ENCODE data around the gene GGACT.
"Not testable (repeated sequence)": the region's sequence is repeated elsewhere in the genome, so short reads cannot be mapped to it uniquely, and the experiment has no call there.

GGACT gene

GRCh38 chr13:100597253-100597652, 8.7 kb upstream of the GGACT start:
- no peaks in the 10 kb centered on the region for H3K27me3 ChIP-seq (ENCODE audit: insufficient read depth, low read length)
- no peaks in the 10 kb centered on the region for H3K9me3 ChIP-seq (ENCODE audit: insufficient read depth, low read depth, low read length)
- H3K27ac ChIP-seq (ENCODE audit: low read length), result no peak overlapping the region
- no peak overlapping the region for H3K4me3 ChIP-seq (ENCODE audit: low read length)
- no peak overlapping the region for H3K9ac ChIP-seq (ENCODE audit: low read depth, low read length)
- H3K4me1 ChIP-seq (ENCODE audit: insufficient read depth, low read length), result no peaks in the 10 kb centered on the region
- H3K36me3 ChIP-seq (ENCODE audit: insufficient read depth, low read depth, low read length), result no peaks in the 10 kb centered on the region

- H3K27ac ChIP-seq (ENCODE audit: low read length), result no peak overlapping the region
- H3K4me1 ChIP-seq (ENCODE audit: insufficient read depth, low read length), result no peaks in the 10 kb centered on the region
- no peak overlapping the region for H3K4me3 ChIP-seq (ENCODE audit: low read length)
- no peaks in the 10 kb centered on the region for H3K9me3 ChIP-seq (ENCODE audit: insufficient read depth, low read depth, low read length)
- H3K9ac ChIP-seq (ENCODE audit: low read depth, low read length), result no peak overlapping the region
- H3K27me3 ChIP-seq (ENCODE audit: insufficient read depth, low read length), result no peaks in the 10 kb centered on the region
- H3K36me3 ChIP-seq (ENCODE audit: insufficient read depth, low read depth, low read length), result no peaks in the 10 kb centered on the region
Observed at GRCh38 chr13:100596516-100596915, 7.9 kb upstream of the GGACT start.

DNA sequence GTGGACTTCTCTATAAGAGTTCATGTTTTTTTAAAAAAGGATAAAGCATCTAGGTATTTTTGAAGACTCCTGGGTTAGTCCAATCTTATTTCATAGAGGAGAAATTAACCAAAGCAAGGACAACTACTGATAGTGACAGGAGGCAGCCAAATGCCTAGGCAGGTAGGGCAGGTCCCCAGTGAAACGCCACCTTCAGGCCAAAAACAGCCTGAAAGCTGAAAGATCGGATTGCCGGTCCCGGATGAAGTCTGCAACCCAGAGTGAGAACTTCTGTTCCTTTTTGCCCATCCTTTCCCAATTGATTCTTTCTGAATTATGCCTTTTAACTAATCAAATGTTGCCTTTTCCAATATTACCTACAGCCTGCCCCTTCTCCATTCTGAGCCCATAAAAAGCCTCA, 6.1 kb upstream of the GGACT start:
- Histone ChIP-seq H3K4me3 (ENCODE audit: low read length) (no peak overlapping the region), H3K36me3 (ENCODE audit: insufficient read depth, low read depth, low read length) (no peaks in the 10 kb centered on the region), H3K9ac (ENCODE audit: low read depth, low read length) (no peak overlapping the region), H3K27ac (ENCODE audit: low read length) (no peak overlapping the region), H3K27me3 (ENCODE audit: insufficient read depth, low read length) (no peaks in the 10 kb centered on the region), H3K9me3 (ENCODE audit: insufficient read depth, low read depth, low read length) (no peaks in the 10 kb centered on the region), H3K4me1 (ENCODE audit: insufficient read depth, low read length) (no peaks in the 10 kb centered on the region)

DNA sequence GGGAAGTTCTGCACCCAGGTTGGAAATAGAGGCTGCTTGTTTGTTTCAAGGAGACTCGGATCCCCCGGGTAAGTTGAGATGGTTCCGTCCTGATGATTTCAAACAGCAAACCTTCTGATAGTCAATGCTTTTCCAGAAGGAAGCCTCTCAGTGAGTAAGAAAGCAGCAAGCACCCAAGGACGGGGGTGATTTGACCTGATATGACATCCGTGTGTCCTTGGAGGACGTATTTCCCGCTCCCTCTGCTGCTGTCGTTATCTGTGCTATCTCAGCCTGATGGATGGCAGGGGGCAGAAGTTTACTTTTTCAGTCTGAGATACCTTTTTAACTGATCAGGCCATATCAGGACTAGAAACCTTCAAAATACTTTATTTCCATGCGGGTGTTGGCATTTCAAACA, 5.7 kb upstream of the GGACT start:
- Histone ChIP-seq H3K27me3 (ENCODE audit: insufficient read depth, low read length) (peaks cover 2% of the 10 kb centered on the region), H3K27ac (ENCODE audit: low read length) (no peak overlapping the region), H3K9me3 (ENCODE audit: insufficient read depth, low read depth, low read length) (no peaks in the 10 kb centered on the region), H3K36me3 (ENCODE audit: insufficient read depth, low read depth, low read length) (no peaks in the 10 kb centered on the region), H3K4me3 (ENCODE audit: low read length) (no peak overlapping the region), H3K4me1 (ENCODE audit: insufficient read depth, low read length) (no peaks in the 10 kb centered on the region), H3K9ac (ENCODE audit: low read depth, low read length) (no peak overlapping the region)

DNA sequence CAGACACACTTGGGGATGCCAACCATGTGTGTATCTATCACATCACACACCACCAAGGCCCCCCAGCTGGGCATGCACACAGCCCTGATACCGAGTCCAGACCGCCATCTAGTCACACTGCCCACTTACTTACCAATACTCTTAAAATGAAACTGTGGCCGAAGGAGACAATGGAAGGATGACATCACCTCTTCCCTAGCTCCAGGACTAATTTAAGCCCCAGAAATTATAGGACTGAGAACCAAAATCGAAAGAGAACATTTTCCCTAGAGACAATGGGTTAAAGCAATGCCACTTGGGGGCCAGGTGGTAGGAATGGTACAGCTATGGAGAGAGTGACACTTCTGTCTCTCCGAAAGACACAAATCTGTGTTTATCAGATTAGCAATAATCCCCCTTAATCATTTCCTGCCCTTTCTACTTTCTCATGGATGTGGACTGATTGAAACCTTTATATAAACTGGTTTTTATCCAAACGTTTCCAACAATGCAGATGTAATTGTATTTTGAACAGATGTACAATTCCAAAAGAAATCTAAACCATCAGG, 663 bp upstream of the GGACT start:
- Histone ChIP-seq H3K9ac (ENCODE audit: low read depth, low read length) (no peak overlapping the region), H3K27ac (ENCODE audit: low read length) (no peak overlapping the region), H3K36me3 (ENCODE audit: insufficient read depth, low read depth, low read length) (no peaks in the 10 kb centered on the region), H3K4me3 (ENCODE audit: low read length) (peak overlapping the region; percentile 36; the same call in 1 of the 2 replicates), H3K9me3 (ENCODE audit: insufficient read depth, low read depth, low read length) (no peaks in the 10 kb centered on the region), H3K4me1 (ENCODE audit: insufficient read depth, low read length) (no peaks in the 10 kb centered on the region), H3K27me3 (ENCODE audit: insufficient read depth, low read length) (peaks cover 12% of the 10 kb centered on the region)

DNA sequence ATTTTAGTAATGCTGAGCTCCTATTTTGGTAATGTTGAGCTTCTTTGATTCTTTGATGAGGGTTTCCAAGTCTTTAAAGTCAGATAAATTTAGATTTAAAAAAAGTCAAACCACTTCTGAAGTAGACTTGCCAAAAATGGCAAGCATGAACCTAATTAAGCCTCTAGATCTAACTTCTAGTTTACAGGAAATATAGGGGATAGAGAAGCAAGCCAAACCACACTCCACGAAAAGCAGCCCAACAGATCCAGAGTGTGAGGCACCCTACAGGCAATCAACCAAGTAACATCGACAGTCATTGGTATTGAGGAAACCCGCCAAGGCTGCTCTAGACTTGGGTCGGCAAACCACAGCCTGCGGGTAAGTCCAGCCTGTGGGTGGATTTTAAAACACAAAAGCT, 3.7 kb downstream of the GGACT start:
- no peak overlapping the region for H3K27ac ChIP-seq (ENCODE audit: low read length)
- no peak overlapping the region for H3K4me3 ChIP-seq (ENCODE audit: low read length)
- H3K27me3 ChIP-seq (ENCODE audit: insufficient read depth, low read length), result peaks cover 12% of the 10 kb centered on the region
- no peaks in the 10 kb centered on the region for H3K4me1 ChIP-seq (ENCODE audit: insufficient read depth, low read length)
- no peak overlapping the region for H3K9ac ChIP-seq (ENCODE audit: low read depth, low read length)
- no peaks in the 10 kb centered on the region; the same call in 1 of the 2 replicates for H3K9me3 ChIP-seq (ENCODE audit: insufficient read depth, low read depth, low read length)
- H3K36me3 ChIP-seq (ENCODE audit: insufficient read depth, low read depth, low read length), result no peaks in the 10 kb centered on the region

GRCh38 chr13:100581504-100581903, 7.1 kb downstream of the GGACT start:
- no peaks in the 10 kb centered on the region for H3K27me3 ChIP-seq (ENCODE audit: insufficient read depth, low read length)
- no peaks in the 10 kb centered on the region for H3K36me3 ChIP-seq (ENCODE audit: insufficient read depth, low read depth, low read length)
- H3K9ac ChIP-seq (ENCODE audit: low read depth, low read length), result no peak overlapping the region
- no peak overlapping the region for H3K4me3 ChIP-seq (ENCODE audit: low read length)
- H3K9me3 ChIP-seq (ENCODE audit: insufficient read depth, low read depth, low read length), result no peaks in the 10 kb centered on the region; the same call in 1 of the 2 replicates
- no peaks in the 10 kb centered on the region for H3K4me1 ChIP-seq (ENCODE audit: insufficient read depth, low read length)
- no peak overlapping the region for H3K27ac ChIP-seq (ENCODE audit: low read length)

DNA sequence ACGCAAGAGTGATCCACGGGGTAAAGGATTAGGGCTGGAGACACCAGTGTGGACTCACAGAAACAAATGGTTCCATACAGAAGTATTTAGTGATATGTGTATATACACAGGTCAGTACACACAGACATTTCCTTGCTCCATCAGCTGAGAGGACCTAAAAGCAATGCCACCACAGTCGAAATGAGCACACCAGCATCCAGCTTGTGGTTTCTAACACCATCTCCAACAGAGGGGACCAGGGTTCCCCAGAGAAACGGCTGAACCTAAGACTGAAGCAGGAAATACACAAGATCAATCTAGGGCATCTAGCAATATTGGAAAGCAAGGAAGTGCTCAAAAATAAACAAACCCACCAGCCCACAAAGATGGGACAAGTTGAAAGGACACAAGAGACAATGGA, 7.6 kb downstream of the GGACT start:
- no peak overlapping the region for H3K9ac ChIP-seq (ENCODE audit: low read depth, low read length)
- H3K27ac ChIP-seq (ENCODE audit: low read length), result no peak overlapping the region
- H3K36me3 ChIP-seq (ENCODE audit: insufficient read depth, low read depth, low read length), result no peaks in the 10 kb centered on the region
- no peaks in the 10 kb centered on the region; the same call in 1 of the 2 replicates for H3K9me3 ChIP-seq (ENCODE audit: insufficient read depth, low read depth, low read length)
- no peaks in the 10 kb centered on the region for H3K27me3 ChIP-seq (ENCODE audit: insufficient read depth, low read length)
- no peak overlapping the region for H3K4me3 ChIP-seq (ENCODE audit: low read length)
- no peaks in the 10 kb centered on the region for H3K4me1 ChIP-seq (ENCODE audit: insufficient read depth, low read length)

DNA sequence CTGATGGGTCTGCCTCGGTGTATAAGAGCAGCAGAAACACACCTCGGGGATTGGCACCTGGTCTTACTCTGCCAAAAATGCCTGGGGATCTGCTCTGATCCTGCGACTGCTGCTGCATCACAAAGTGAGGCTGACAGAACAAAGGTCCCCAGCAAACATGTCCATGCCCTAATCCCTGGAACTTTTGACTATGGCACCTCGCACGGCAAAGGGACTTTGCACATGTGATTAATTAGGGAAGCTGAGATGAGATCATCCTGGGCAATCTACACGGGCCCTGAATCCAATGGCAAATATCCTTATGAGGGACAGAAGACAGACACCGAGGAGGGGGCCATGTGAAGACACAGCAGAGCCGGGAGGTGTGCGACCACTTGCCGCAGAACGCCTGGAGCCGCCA, 8.5 kb downstream of the GGACT start:
- Histone ChIP-seq H3K4me1 (ENCODE audit: insufficient read depth, low read length) (no peaks in the 10 kb centered on the region), H3K9me3 (ENCODE audit: insufficient read depth, low read depth, low read length) (no peaks in the 10 kb centered on the region; the same call in 1 of the 2 replicates), H3K36me3 (ENCODE audit: insufficient read depth, low read depth, low read length) (no peaks in the 10 kb centered on the region), H3K27me3 (ENCODE audit: insufficient read depth, low read length) (no peaks in the 10 kb centered on the region), H3K4me3 (ENCODE audit: low read length) (no peak overlapping the region), H3K9ac (ENCODE audit: low read depth, low read length) (no peak overlapping the region), H3K27ac (ENCODE audit: low read length) (no peak overlapping the region)

DNA sequence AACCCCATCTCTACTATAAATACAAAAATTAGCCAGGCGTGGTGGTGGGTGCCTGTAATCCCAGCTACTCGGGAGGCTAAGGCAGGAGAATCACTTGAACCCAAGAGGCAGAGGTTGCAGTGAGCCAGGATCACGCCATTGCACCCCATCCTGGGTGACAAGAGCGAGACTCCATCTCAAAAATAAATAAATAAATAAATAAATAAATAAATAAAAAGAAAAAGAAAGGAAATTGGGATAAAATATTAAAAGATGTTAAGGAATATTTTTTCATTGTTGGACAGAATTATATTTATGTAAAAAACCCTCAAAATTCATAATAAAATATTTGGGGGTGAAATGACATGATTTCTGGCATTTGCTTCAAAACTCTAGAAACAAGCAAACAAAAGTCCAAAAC, 11.3 kb downstream of the GGACT start:
- H3K9me3 ChIP-seq (ENCODE audit: insufficient read depth, low read depth, low read length), result not testable (repeated sequence)

GRCh38 chr13:100573121-100573520, 15.5 kb downstream of the GGACT start:
- no peak overlapping the region for H3K4me3 ChIP-seq (ENCODE audit: low read length)
- no peaks in the 10 kb centered on the region for H3K36me3 ChIP-seq (ENCODE audit: insufficient read depth, low read depth, low read length)
- no peaks in the 10 kb centered on the region for H3K4me1 ChIP-seq (ENCODE audit: insufficient read depth, low read length)
- no peaks in the 10 kb centered on the region for H3K27me3 ChIP-seq (ENCODE audit: insufficient read depth, low read length)
- H3K9ac ChIP-seq (ENCODE audit: low read depth, low read length), result no peak overlapping the region
- 0 out of 2 replicates have a peak, but pooled peaks cover 5% of the 10 kb centered on the region for H3K9me3 ChIP-seq (ENCODE audit: insufficient read depth, low read depth, low read length)
- H3K27ac ChIP-seq (ENCODE audit: low read length), result no peak overlapping the region

More for the DNA sequence above, 11.3 kb downstream of the GGACT start:
- not testable (repeated sequence) for H3K4me3 ChIP-seq (ENCODE audit: low read length); H3K27me3 ChIP-seq (ENCODE audit: insufficient read depth, low read length); H3K36me3 ChIP-seq (ENCODE audit: insufficient read depth, low read depth, low read length); H3K27ac ChIP-seq (ENCODE audit: low read length); H3K9ac ChIP-seq (ENCODE audit: low read depth, low read length); H3K4me1 ChIP-seq (ENCODE audit: insufficient read depth, low read length)

- no peak overlapping the region for H3K9ac ChIP-seq (ENCODE audit: low read depth, low read length)
- H3K27ac ChIP-seq (ENCODE audit: low read length), result no peak overlapping the region
- no peaks in the 10 kb centered on the region for H3K27me3 ChIP-seq (ENCODE audit: insufficient read depth, low read length)
- 0 out of 2 replicates have a peak, but pooled peaks cover 5% of the 10 kb centered on the region for H3K9me3 ChIP-seq (ENCODE audit: insufficient read depth, low read depth, low read length)
- H3K36me3 ChIP-seq (ENCODE audit: insufficient read depth, low read depth, low read length), result no peaks in the 10 kb centered on the region
- H3K4me1 ChIP-seq (ENCODE audit: insufficient read depth, low read length), result no peaks in the 10 kb centered on the region
- no peak overlapping the region for H3K4me3 ChIP-seq (ENCODE audit: low read length)
Observed at GRCh38 chr13:100566543-100566942, 22.0 kb downstream of the GGACT start.

Data from iPS-20b (cell line).